Nephron (organoid): ENCODE results near the gene SETD2.
"Not testable (repeated sequence)": the region's sequence is repeated elsewhere in the genome, so short reads cannot be mapped to it uniquely, and the experiment has no call there.

ENCODE experiments used
- H3K27ac Mint-ChIP-seq, 3 experiments: 2 replicates each; pipeline ENCODE4 v1.8.0; 2020; ENCODE audit warnings: mixed read lengths in 3 of 3, mild to moderate bottlenecking in 2 of 3, moderate library complexity in 1 of 3
- H3K27me3 Mint-ChIP-seq: 2 replicates; pipeline ENCODE4 v1.8.0; 2021; ENCODE audit warnings: low read depth, mild to moderate bottlenecking, moderate library complexity, mixed read lengths
- H3K36me3 Mint-ChIP-seq: 2 replicates; pipeline ENCODE4 v1.8.0; 2020; ENCODE audit warnings: low read depth, mixed read lengths
- H3K4me1 Mint-ChIP-seq: 2 replicates; pipeline ENCODE4 v1.8.0; 2020; ENCODE audit warnings: mixed read lengths
- H3K4me3 Mint-ChIP-seq, 3 experiments: 2 replicates each; pipeline ENCODE4 v1.8.0; 2020; ENCODE audit warnings: mild to moderate bottlenecking in 3 of 3, mixed read lengths in 3 of 3, moderate library complexity in 2 of 3
- H3K9me3 Mint-ChIP-seq: 2 replicates; pipeline ENCODE4 v1.8.0; 2020; ENCODE audit warnings: mixed read lengths
- CTCF ChIP-seq, 3 experiments: fragments of 200-600 bp; sonication (generic); IDR thresholded peaks; one replicate each; pipeline ENCODE4 v1.5.0; 2021; ENCODE audit warnings: antibody characterized with exemption in 3 of 3; ENCODE audit not compliant: unreplicated experiment in 3 of 3

Gene SETD2, protein sequence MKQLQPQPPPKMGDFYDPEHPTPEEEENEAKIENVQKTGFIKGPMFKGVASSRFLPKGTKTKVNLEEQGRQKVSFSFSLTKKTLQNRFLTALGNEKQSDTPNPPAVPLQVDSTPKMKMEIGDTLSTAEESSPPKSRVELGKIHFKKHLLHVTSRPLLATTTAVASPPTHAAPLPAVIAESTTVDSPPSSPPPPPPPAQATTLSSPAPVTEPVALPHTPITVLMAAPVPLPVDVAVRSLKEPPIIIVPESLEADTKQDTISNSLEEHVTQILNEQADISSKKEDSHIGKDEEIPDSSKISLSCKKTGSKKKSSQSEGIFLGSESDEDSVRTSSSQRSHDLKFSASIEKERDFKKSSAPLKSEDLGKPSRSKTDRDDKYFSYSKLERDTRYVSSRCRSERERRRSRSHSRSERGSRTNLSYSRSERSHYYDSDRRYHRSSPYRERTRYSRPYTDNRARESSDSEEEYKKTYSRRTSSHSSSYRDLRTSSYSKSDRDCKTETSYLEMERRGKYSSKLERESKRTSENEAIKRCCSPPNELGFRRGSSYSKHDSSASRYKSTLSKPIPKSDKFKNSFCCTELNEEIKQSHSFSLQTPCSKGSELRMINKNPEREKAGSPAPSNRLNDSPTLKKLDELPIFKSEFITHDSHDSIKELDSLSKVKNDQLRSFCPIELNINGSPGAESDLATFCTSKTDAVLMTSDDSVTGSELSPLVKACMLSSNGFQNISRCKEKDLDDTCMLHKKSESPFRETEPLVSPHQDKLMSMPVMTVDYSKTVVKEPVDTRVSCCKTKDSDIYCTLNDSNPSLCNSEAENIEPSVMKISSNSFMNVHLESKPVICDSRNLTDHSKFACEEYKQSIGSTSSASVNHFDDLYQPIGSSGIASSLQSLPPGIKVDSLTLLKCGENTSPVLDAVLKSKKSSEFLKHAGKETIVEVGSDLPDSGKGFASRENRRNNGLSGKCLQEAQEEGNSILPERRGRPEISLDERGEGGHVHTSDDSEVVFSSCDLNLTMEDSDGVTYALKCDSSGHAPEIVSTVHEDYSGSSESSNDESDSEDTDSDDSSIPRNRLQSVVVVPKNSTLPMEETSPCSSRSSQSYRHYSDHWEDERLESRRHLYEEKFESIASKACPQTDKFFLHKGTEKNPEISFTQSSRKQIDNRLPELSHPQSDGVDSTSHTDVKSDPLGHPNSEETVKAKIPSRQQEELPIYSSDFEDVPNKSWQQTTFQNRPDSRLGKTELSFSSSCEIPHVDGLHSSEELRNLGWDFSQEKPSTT (N-terminal part only)

GRCh38 chr3:47164007-47164881 lies at the start of gene SETD2:
TSS of gene SETD2 (minus strand) at chr3:47164113. CDS start at chr3:47163924, 189 bp downstream.
- Mint-ChIP-seq H3K27ac (peak within 1 kb of the TSS; percentile 97 to 100 (median 100)), H3K9me3 (no peaks in the 10 kb centered on the region), H3K36me3 (peaks cover 9% of the 10 kb centered on the region), H3K4me3 (peak within 1 kb of the TSS; percentile 95 to 100 (median 99)), H3K27me3 (no peaks in the 10 kb centered on the region), H3K4me1 (peaks cover 44% of the 10 kb centered on the region)
- peak; percentile 22 to 45 (median 25) for TF ChIP-seq CTCF (IDR thresholded peaks at IDR 0.05; ENCODE audit: unreplicated experiment in 3 of 3)

GRCh38 chr3:47210863-47211405 lies 47.0 kb upstream of the SETD2 start:
- Mint-ChIP-seq H3K9me3 (no peaks in the 10 kb centered on the region), H3K27me3 (no peaks in the 10 kb centered on the region), H3K4me3 (no peak overlapping the region), H3K27ac (no peak overlapping the region), H3K36me3 (no peaks in the 10 kb centered on the region), H3K4me1 (no peaks in the 10 kb centered on the region)
- no peak for TF ChIP-seq CTCF (IDR thresholded peaks at IDR 0.05; ENCODE audit: unreplicated experiment in 3 of 3)

- not testable (repeated sequence) for H3K27me3 Mint-ChIP-seq, H3K36me3 Mint-ChIP-seq, H3K4me3 Mint-ChIP-seq, H3K27ac Mint-ChIP-seq, H3K4me1 Mint-ChIP-seq, H3K9me3 Mint-ChIP-seq
These were observed 42.1 kb upstream of the SETD2 start for GRCh38 chr3:47206022-47206421.

DNA sequence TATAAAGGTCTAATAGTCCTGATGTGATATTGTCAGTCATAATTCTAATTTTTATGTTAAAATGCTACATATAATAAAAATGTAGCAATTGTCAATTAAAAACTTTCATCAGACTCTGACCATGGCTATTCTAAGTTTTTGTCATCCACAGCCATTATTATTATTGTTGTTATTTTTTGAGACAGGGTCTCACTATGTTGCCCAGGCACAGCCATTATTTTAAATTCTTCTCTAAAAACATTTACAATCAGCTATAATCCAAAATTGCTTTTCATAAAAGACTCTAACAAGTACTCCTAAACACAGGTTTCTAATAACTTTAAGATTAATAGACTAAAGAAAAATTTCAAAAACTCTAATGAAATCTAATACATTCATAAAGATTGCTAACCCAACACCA lies 41.0 kb upstream of the SETD2 start:
- no peaks in the 10 kb centered on the region for H3K36me3 Mint-ChIP-seq
- H3K27me3 Mint-ChIP-seq, result no peaks in the 10 kb centered on the region
- no peak overlapping the region for H3K4me3 Mint-ChIP-seq
- H3K27ac Mint-ChIP-seq, result no peak overlapping the region
- no peaks in the 10 kb centered on the region for H3K4me1 Mint-ChIP-seq
- H3K9me3 Mint-ChIP-seq, result no peaks in the 10 kb centered on the region
- TF ChIP-seq CTCF (IDR thresholded peaks at IDR 0.05; ENCODE audit: unreplicated experiment in 3 of 3), result no peak

DNA sequence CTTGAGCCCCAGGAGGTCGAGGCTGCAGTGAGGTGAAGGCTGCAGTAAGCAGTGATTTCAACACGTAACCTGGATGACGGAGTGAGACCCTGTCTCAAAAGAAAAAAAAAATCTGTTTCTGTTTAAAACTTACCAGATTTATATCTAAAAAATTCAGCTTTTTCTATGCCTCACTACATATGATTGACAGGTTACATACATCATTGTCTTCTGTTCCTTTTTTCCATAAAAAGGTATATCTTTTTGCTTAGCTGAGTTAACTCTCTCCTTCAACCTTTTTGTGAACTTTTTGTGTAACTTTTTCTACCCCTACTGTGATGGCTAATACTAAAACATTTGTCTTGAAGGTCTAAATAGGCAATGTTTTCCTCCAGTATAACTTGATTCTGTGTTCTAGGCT lies 38.6 kb upstream of the SETD2 start:
- no peaks in the 10 kb centered on the region for H3K36me3 Mint-ChIP-seq
- no peak overlapping the region for H3K27ac Mint-ChIP-seq
- no peaks in the 10 kb centered on the region for H3K27me3 Mint-ChIP-seq
- no peak for TF ChIP-seq CTCF (IDR thresholded peaks at IDR 0.05; ENCODE audit: unreplicated experiment in 3 of 3)
- no peaks in the 10 kb centered on the region for H3K4me1 Mint-ChIP-seq
- no peak overlapping the region for H3K4me3 Mint-ChIP-seq
- no peaks in the 10 kb centered on the region for H3K9me3 Mint-ChIP-seq
